Activated T-cell treated with anti-CD3 and anti-CD28 coated beads for 48 hours (primary cell): Measurements from ENCODE around the gene PPHLN1.
"Not testable (repeated sequence)": the region's sequence is repeated elsewhere in the genome, so short reads cannot be mapped to it uniquely, and the experiment has no call there.

ENCODE experiments used
- DNase-seq: peaks from one replicate; pipeline ENCODE4 v3.0.0-alpha.2; 2020; ENCODE audit warnings: low read depth

The PPHLN1 gene

DNA sequence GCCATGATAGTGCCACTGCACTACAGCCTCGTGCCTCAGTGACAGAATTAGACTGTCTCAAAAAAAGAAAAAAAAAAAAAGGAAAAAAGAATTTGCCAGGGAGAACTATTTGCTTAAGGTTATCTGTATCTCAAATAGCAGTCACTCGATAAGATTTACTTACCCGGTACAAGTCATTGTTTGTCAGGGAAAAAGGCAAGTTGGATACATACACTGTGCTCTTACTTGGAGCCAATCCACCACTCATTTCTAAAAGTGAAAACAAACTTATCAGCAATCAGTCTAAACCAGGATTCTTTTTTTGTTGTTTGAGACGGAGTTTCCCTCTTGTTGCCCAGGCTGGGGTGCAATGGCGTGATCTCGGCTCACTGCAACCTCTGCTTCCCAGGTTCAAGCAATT is 2.1 kb upstream of the PPHLN1 start:
- DNase-seq = no peak

DNA sequence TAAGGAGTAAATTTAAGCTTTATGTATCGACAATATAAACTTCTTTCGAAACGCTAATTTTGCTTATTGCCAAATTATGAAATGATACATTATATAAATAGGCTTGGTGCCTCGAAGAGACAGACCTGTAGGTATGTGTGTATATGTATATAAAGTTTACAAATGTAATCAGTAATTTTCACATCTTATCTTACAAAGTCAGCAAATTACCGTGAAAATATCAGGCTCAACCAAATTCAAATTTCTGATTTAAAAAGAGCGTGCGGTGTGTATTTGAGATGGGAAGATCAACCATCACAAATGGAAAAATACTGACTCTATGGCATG is 678 bp upstream of the PPHLN1 start:
- DNase-seq = no peak

DNA sequence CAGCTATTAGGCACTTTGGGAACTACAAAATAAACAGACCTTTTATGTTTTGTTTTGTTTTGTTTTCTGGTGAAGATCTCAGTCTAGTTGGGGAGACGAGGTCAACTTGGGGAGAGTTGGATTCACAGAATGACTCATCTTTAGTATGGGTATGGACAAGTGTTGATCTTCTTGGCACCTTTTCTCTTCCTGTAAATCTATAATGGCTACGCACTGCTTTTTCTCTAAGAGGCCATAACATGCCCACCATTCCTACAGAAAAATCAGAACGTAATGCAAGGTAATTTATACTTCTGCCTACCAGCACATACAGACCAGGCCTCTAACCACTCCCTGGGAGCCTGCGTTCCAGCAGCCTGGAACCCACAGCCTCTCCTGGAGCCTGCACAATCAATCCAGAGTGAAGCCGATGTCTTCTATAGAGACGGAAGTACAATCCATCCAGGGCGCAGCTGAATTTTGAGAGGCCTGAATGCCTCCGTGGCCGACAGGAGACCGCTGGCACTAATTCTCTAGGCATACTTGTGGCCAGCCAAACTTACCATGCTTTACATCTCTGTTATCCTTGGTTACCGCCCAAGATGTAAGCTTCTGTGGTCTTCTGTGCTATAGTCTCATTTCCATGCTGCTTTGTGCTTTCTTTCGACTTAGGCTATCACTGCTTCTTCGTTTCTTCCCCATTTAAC is 717 bp downstream of the PPHLN1 start:
- DNase-seq = no peak

DNA sequence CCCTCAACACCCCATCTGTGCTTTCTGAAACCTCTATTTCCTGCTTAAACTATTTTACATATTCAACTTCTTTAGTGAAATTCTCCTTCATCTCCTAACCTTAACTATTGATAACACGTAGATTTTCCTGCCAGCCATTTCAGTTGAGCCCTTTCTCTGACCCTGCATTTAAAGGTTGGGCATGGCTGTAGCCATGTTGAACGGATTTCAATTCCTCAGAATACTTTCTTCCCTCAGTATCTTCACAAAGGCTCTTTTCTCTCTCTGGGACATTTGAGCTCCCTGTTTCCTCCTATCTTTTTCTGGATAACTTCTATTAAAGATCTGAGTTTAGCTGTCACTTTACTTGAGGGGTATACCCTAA is 1.2 kb downstream of the PPHLN1 start:
- no peak for DNase-seq

DNA sequence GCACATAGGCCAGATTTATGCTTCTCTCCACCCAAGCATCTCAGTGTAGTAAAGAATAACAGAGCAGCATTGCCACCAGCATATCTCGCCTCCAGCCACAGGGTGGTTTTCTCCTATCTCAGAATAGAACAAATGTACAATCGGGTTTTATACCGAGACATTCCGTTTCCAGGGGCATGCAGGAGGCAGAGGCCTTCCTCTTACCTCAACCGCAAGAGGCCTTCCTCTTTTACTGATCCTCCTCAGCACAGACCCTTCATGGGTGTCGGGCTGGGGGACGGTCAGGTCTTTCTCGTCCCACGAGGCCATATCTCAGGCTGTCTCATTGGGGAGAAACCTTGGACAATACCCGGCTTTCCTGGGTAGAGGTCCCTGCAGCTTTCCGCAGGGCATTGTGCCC is 4.1 kb downstream of the PPHLN1 start:
- DNase-seq = not testable (repeated sequence)

DNA sequence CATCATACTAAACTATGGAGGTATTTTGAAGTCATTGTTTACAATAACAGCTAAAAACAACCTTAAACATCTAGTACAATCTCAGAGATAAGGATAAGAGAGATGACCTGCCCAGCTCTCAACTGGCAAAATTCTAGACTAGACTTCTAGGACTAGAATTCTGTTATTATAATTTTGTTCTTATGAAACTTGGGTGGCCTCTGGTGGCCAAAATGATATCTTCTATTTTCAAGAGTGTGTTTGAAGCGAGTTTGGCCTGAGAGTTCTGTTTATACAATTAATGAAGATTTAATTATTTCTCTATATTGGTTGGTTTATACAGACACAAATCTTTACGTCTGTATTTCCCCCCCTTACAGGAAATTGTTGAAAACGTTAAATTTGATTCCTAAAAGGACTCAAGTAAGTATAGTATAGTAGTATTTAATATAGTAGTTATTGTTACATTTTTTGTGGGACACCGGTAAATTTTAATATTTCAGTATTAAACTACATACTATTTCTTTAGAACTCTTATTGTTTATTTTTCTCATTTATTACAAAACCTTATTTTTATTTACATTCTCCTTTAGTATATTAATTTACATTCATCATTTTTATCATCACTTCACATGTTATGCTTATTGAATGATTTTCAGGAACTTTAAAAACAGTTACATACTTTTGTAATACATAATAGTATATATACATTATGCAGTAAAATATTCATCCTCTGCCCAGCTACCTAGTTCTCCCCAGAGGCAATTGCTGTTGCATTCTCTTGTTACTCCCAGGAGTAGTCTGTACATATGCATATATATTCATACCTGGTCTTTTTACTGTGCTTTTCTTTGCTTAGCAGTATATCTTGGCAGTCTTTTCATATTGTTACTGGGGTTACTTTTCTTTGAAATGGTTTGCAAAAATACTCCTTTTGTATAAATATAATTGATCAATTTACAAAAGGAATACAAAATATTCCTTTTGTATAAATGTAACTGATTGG is 6.6 kb downstream of the PPHLN1 start:
- no peak for DNase-seq

DNA sequence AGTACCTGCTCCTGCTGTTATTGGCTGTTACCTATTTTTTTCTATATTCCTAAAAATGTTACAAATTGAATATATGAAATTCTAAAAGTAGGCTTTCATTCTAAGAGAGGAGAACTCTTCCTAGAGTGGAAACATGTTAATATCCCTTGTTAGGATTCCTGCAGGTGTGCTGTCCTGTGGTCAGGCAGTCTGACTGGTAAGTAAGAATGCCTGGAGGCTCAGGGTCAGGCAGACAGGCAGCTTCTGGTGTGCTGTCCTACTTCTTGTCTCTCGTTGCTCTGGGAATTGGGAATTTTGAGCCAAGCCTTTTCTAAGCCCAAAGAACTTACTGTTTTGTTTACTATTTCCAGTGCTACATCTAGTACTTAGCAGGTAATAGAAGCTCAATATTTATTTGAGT is 10.3 kb downstream of the PPHLN1 start:
- no peak for DNase-seq

DNA sequence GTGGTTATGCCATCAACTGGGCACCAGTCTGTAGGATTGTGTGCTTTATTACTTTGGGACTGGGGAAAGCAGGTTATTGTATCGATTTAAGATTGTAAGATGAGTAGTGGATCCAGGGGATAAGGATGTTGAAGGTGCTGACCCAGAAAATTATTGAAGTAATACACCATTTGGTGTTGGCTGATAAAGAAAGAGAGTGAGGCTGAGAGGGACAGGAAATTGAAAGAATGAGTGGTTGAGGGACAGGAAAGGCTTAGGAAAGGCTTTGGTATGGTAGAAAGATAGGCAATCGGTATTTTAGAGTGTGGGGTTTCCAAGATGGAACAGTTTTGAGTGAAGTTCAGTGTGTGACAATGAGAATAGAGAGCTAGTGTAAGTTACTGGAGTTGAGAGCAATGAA is 12.3 kb downstream of the PPHLN1 start:
- no peak for DNase-seq

DNA sequence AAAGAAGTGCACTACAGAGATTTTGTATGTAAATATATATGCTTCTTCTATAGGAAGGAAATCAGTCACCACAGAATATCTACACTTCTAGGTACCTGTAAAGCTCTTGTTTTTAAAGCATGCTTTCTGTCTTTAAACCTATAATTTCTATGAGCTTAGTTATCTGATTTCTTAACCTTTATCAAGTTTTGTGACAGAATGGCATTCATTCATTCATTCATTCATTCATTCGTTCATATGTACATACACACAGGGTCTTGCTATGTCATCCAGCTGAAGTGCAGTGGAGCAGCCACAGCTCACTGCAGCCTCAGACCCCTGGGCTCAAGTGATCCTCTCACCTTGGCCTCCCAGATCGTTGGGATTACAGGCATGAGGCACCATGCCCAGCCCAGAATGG is 16.1 kb downstream of the PPHLN1 start:
- no peak for DNase-seq

DNA sequence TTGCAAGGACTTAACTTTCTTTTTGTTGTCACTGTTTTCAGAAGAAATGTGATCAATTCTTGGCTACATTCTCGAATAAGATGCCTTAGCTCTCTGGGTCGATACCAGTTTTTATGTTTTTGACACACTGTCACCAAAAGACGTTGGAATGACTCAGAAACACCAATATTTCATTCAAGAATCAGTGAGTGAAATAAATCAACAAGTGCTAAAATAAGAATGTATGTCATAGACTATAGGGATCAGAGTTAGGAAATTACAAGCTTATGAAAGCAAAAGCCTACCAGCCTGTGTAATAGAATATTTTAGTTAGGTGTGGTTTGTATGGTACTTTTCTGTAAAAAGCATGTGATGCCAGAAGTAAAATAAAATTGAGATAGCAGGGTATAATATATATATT is 17.8 kb downstream of the PPHLN1 start:
- no peak for DNase-seq

DNA sequence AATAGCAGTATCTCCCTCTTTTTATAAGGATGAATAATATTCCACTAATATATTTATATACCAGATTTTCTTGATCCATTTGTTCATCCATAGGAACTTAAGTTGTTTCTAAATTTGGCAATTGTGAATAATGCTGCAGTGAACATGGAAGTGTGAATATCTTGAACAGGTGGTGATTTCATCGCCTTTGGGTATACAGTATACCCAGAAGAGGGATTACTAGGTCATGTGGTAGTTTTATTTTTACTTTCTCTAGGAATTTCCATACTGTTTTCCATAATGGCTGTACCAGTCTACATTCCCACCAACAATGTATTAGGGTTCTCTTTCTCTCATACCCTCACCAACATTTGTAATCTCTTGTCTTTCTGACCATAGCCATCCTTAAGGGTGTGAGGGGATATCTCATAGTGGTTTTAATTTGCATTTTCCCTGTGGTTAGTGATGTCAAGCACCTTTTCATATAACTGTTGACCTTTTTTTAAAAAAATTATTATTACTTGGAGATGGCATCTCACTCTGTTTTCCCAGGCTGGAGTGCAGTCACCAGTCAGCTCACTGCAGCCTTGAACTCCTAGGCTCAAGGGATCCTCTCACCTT is 20.5 kb downstream of the PPHLN1 start:
- DNase-seq = no peak

DNA sequence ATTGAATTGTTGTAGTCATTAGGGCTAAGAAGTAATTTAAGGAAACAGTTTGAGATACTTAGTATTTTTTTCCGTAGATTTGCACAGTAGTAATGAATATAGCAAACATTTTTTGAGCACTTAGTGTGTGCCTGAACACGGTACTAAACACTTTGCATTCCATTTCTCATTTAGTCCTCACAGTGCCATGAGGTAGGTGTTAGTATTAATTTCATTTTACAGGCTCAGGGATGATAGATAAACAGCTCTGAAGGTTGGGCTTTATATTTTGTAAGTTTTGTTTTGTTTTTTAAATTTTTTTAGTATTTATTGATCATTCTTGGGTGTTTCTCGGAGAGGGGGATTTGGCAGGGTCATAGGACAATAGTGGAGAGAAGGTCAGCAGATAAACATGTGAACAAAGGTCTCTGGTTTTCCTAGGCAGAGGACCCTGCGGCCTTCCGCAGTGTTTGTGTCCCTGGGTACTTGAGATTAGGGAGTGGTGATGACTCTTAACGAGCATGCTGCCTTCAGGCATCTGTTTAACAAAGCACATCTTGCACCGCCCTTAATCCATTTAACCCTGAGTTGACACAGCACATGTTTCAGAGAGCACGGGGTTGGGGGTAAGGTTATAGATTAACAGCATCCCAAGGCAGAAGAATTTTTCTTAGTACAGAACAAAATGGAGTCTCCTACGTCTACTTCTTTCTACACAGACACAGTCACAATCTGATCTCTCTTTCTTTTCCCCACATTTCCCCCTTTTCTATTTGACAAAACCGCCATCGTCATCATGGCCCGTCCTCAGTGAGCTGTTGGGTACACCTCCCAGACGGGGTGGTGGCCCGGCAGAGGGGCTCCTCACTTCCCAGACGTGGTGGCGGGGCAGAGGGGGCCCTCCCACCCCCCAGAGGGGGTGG is 23.4 kb downstream of the PPHLN1 start:
- not testable (repeated sequence) for DNase-seq

DNA sequence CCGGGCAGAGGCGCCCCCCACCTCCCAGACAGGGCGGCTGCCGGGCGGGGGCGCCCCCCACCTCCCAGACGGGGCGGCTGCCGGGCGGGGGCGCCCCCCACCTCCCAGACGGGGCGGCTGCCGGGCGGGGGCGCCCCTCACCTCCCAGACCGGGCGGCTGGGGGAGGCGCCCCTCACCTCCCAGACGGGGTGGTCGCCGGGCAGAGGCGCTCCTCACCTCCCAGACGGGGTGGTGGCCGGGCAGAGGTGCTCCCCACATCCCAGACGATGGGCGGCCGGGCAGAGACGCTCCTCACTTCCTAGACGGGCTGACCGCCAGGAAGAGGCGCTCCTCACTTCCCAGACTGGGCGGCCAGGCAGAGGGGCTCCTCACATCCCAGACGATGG is 24.0 kb downstream of the PPHLN1 start:
- DNase-seq = not testable (repeated sequence)

DNA sequence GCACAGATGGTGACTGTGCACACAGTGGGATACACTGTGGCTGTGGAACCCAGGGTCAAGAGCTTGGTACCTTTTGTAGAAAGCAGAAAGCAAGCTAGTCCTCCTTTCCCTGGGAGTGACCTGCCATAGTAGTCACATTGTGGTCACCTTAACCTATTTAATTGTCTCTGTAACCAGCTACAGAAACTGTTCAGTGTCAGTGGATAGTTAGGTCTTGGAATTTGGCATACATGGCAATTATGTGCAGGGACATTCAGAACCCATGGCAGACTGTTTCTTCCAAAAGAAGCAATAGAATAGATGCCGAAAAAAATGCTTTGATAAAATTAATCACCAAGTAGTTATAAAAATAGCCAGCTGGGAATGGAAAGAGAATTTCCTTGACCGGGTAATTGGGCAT is 30.4 kb downstream of the PPHLN1 start:
- no peak for DNase-seq

DNA sequence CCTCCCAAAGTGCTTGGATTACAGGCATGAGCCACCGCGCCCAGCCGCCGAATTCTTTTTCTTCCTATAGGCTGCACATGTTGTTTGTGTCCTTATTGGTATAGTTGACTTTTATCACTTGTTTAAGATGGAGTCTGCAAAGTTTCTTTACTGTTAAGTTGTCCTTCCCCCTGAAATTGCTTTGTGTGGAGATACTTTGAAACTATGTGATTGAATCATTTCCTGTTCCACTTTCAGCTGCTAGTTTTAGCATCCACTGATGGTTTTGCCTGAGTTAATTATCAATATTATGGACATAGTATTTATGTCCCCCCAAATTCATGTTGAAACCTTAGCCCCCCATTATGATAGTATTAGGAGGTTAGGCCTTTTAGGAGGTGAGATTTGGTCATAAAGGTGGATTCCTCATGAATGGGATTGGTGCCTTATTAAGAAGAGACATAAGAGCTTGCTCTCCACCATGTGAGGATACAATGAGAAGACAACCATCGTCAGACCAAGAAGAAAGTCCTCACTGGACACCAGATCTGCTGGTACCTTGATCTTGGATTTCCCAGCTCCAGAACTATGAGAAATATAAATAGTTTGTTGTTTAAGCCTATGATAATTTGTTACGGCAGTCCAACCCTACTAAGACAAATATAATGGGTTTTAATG is 34.9 kb downstream of the PPHLN1 start:
- DNase-seq = no peak

DNA sequence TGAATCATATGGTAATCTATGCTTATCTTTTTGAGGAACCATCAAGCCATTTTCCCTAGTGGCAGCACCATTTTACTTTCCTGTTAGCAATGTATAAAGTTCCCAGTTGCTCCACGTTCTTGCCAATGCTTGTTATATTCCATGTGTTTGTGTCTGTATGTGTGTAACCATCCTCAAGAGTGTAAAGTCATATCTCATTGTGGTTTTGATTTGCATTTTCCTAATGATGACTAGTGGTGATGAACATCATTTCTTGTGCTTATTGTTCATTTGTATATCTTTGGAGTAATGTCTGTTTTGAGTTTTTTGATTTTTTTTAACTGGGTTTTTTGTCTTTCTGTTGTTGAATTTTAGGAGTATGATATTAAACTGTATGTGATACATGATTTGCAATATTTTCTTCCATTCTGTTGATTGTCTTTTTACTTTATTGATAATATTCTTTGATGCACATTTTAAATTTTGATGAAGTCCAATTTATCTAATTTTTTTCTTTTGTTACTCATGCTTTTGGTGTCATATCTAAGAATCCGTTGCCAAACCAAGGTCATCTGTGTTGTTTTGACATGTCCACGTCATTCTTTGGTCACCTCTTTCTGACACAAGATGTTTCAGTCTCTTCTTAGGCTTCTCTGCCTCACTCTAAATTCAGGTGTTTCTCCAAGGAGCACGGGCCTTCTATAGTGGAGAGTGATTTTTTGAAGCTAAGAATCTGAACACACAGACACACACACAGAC is 36.1 kb downstream of the PPHLN1 start:
- DNase-seq = no peak

DNA sequence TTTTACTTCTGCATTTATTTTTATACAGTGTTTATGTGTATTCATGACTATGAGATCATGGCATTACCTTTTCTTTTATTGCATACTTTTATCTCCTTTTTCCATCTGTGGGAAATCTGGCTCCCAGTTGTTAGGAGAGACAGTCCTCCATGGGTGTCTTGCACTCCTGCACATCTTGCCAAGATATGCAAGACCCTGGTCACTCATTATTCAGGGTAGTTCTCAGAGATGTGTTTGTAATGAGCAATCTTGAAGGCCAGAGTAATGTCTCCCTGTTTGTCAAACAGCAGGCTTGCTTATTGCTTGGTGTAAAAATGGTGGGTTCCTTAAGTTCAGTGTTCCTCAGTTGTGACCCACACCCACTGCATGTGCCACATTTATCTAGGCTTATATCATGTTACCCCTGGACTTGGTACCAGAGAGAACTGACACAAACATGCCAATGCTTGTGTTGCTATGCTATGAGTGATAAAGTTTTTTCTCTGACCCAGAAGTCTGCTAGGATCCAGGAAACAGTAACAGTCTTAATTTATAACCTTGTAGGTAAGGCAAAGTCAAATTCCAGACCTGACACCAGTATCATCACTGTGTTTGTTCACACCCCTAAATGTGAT is 36.8 kb downstream of the PPHLN1 start:
- no peak for DNase-seq

DNA sequence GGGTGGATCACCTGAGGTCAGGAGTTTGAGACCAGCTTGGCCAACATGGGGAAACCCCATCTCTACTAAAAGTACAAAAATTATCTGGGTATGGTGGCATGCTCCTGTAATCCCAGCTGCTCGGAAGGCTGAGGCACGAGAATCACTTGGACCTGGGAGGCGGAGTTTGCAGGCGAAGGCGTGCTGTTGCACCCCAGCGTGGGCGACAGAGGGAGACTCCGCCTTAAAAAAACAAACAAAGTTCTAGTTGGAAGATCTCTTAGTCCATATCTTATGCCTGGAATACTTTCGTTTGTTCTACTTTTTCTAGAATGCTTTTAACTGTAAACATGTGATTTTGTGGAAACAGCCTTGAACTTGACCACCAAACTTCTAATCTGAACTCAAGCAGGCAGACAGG is 38.7 kb downstream of the PPHLN1 start:
- no peak for DNase-seq

DNA sequence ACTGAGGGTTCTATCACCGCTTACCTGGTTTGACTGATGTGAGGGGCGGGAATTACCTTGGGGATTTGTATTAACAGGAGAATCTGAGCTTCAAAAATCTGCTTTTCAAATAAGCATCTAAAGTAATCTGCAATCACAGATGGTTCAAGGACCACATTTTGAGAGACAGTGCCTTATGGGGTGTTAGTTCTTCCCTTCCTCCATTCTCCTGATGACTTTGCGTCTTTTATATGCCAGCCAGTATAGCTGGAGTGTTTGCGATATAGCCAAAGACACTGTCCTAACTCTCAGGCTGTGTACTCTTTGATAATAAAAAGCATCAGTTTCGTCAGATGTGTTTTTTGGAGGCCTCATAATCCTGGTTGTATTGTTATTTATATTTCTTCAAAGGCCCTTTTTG is 39.5 kb downstream of the PPHLN1 start:
- no peak for DNase-seq

DNA sequence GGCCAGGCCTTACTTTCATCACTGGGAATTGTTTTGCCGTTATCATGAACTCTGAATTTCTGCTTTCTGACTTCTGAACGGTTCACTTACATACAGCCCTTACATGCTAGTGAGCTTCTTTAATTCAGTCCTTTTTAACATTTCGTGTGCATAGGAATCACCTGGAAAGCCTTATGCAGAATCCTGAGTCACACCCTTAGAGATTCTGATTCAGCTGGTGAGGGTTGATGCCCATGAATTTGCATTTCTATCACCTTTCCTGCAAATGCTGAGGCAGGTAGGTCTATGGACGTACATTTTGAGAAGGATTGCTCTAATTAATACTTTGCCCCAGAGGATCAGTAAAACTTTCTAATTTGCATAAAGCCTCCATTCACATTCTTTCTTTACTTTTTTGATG is 44.0 kb downstream of the PPHLN1 start:
- no peak for DNase-seq
